Caco-2 (cell line): ENCODE data around the gene RINL. TPM values are rescaled to one million over a fixed set of nuclear protein-coding genes. Genes with fewer than 3 reads are reported as not detected.

ENCODE experiments used
- BruUV-seq: library from RNA; stranded (reverse); fragments of 400-500 nt; replicated peaks from 2 replicates; lab custom pipeline; 2021; lab: Mats Ljungman, UMichigan
- CTCF ChIA-PET: fragments of 300-600 bp; sonication (Branson Sonifier 250); formaldehyde crosslinking; loops from one replicate; lab custom pipeline; 2022; ENCODE audit warnings: antibody characterized with exemption; lab: Charles Lee
- POLR2A ChIA-PET: fragments of 300-600 bp; sonication (Branson Sonifier 250); formaldehyde crosslinking; loops from one replicate; lab custom pipeline; 2022; ENCODE audit warnings: antibody characterized with exemption; lab: Charles Lee
- DNase-seq, 2 experiments: peaks; one replicate each; pipeline versions ENCODE4 v3.0.0 to v3.0.0-alpha.2; 2020 to 2022
- H3K27me3 ChIP-seq: replicated peaks from 2 replicates; pipeline ENCODE4 v1.6.0; 2011; ENCODE audit warnings: low read length; ENCODE audit not compliant: control insufficient read depth, insufficient read depth
- H3K36me3 ChIP-seq: 2 replicates; pipeline ENCODE4 v1.5.1; 2011; ENCODE audit warnings: low read length; ENCODE audit not compliant: control insufficient read depth, insufficient read depth
- H3K4me1 ChIP-seq: fragments of 250-450 bp; sonication (Bioruptor Pico); 2 replicates; pipeline ENCODE4 v1.5.1; 2020; ENCODE audit warnings: mild to moderate bottlenecking
- H3K4me3 ChIP-seq: 2 replicates; pipeline ENCODE4 v1.5.1; 2011; ENCODE audit warnings: low read depth, mild to moderate bottlenecking, control low read depth, low read length
- H3K9me3 ChIP-seq: fragments of 250-450 bp; sonication (Bioruptor Pico); 2 replicates; pipeline ENCODE4 v1.5.1; 2020; ENCODE audit warnings: mild to moderate bottlenecking, moderate library complexity
- H3K27ac Mint-ChIP-seq: one replicate; pipeline ENCODE4 v1.8.0; 2022; ENCODE audit warnings: mixed read lengths; ENCODE audit not compliant: unreplicated experiment
- H3K27me3 Mint-ChIP-seq: one replicate; pipeline ENCODE4 v1.8.0; 2022; ENCODE audit warnings: mixed read lengths; ENCODE audit not compliant: insufficient read depth, unreplicated experiment
- H3K36me3 Mint-ChIP-seq: one replicate; pipeline ENCODE4 v1.8.0; 2022; ENCODE audit warnings: mild to moderate bottlenecking, mixed read lengths; ENCODE audit not compliant: insufficient read depth, unreplicated experiment
- H3K4me1 Mint-ChIP-seq: one replicate; pipeline ENCODE4 v1.8.0; 2022; ENCODE audit warnings: low read depth, mixed read lengths; ENCODE audit not compliant: unreplicated experiment
- H3K4me3 Mint-ChIP-seq: one replicate; pipeline ENCODE4 v1.8.0; 2022; ENCODE audit warnings: mild to moderate bottlenecking, moderate library complexity, mixed read lengths; ENCODE audit not compliant: unreplicated experiment
- H3K9me3 Mint-ChIP-seq: one replicate; pipeline ENCODE4 v1.8.0; 2022; ENCODE audit warnings: mixed read lengths; ENCODE audit not compliant: unreplicated experiment
- CTCF ChIP-seq, 2 experiments: fragments of 200-600 bp in 1 of 2; IDR thresholded peaks; 1 replicate in 1 of 2; 2 replicates in 1 of 2; pipeline versions ENCODE4 v1.5.1 to v1.8.0; 2011 to 2022; ENCODE audit warnings: antibody characterized with exemption in 1 of 2, control low read depth in 1 of 2, inconsistent platforms in 1 of 2, low read depth in 1 of 2, low read length in 1 of 2, mild to moderate bottlenecking in 1 of 2, moderate library complexity in 1 of 2; ENCODE audit not compliant: insufficient read depth in 1 of 2, severe bottlenecking in 1 of 2, unreplicated experiment in 1 of 2
- intact Hi-C: fragments of 100-400 bp; cut with micrococcal nuclease; formaldehyde crosslinking; loops from one replicate; pipeline ENCODE4 v1.10.0; 2022; ENCODE audit not compliant: unreplicated experiment
- total RNA-seq: library from RNA; stranded (reverse); gene quantifications from 2 replicates; pipeline ENCODE4 v1.2.3, GENCODE V29; 2022

Gene RINL
- total RNA-seq, 1 experiment from 2014 or later = 1.9 TPM

GRCh38 chr19:38869836-38870607 is 8.1 kb downstream of the RINL start:
- Mint-ChIP-seq H3K9me3 (no peaks in the 10 kb centered on the region), H3K36me3 (no peaks in the 10 kb centered on the region), H3K4me1 (no peaks in the 10 kb centered on the region), H3K4me3 (no peak overlapping the region), H3K27me3 (no peaks in the 10 kb centered on the region), H3K27ac (no peak overlapping the region)
- H3K9me3 ChIP-seq = no peaks in the 10 kb centered on the region
- no peaks in the 10 kb centered on the region for H3K4me1 ChIP-seq
- no TSS peak for BruUV-seq
- intact Hi-C loops = no loop called here
- POLR2A ChIA-PET = interaction anchor here (0.6 kb wide), 1 partner anchor 161 kb away, joined by 4 read pairs; no protein-coding TSS in a partner anchor
- H3K4me3 ChIP-seq = no peak overlapping the region
- no peaks in the 10 kb centered on the region for H3K36me3 ChIP-seq
- no peak for TF ChIP-seq CTCF (IDR thresholded peaks at IDR 0.05; ENCODE audit: insufficient read depth in 1 of 2, low read depth in 1 of 2, low read length in 1 of 2, severe bottlenecking in 1 of 2, unreplicated experiment in 1 of 2)
- DNase-seq = no peak
- H3K27me3 ChIP-seq = no peaks in the 10 kb centered on the region
- CTCF ChIA-PET = no interaction called here

- CTCF ChIA-PET = no interaction called here
- Histone ChIP-seq H3K9me3 (no peaks in the 10 kb centered on the region), H3K27me3 (no peaks in the 10 kb centered on the region), H3K4me3 (no peak overlapping the region), H3K4me1 (no peaks in the 10 kb centered on the region), H3K36me3 (no peaks in the 10 kb centered on the region)
- no TSS peak for BruUV-seq
- no peaks in the 10 kb centered on the region for H3K4me1 Mint-ChIP-seq
- no peaks in the 10 kb centered on the region for H3K9me3 Mint-ChIP-seq
- POLR2A ChIA-PET = no interaction called here
- no peak for DNase-seq
- intact Hi-C loops = no loop called here
- no peak overlapping the region for H3K27ac Mint-ChIP-seq
- H3K4me3 Mint-ChIP-seq = no peak overlapping the region
- no peak for TF ChIP-seq CTCF (IDR thresholded peaks at IDR 0.05; ENCODE audit: insufficient read depth in 1 of 2, low read depth in 1 of 2, low read length in 1 of 2, severe bottlenecking in 1 of 2, unreplicated experiment in 1 of 2)
- H3K27me3 Mint-ChIP-seq = no peaks in the 10 kb centered on the region
- H3K36me3 Mint-ChIP-seq = no peaks in the 10 kb centered on the region
These were observed 8.8 kb downstream of the RINL start for GRCh38 chr19:38869160-38869835.

GRCh38 chr19:38868551-38868950 is 9.5 kb downstream of the RINL start:
- H3K36me3 ChIP-seq = no peaks in the 10 kb centered on the region
- Mint-ChIP-seq H3K27me3 (no peaks in the 10 kb centered on the region), H3K36me3 (no peaks in the 10 kb centered on the region), H3K4me1 (no peaks in the 10 kb centered on the region), H3K27ac (no peak overlapping the region), H3K9me3 (no peaks in the 10 kb centered on the region), H3K4me3 (no peak overlapping the region)
- POLR2A ChIA-PET = no interaction called here
- no TSS peak for BruUV-seq
- no peak for DNase-seq
- CTCF ChIA-PET = no interaction called here
- no peaks in the 10 kb centered on the region for H3K27me3 ChIP-seq
- no peak overlapping the region for H3K4me3 ChIP-seq
- no peak for TF ChIP-seq CTCF (IDR thresholded peaks at IDR 0.05; ENCODE audit: insufficient read depth in 1 of 2, low read depth in 1 of 2, low read length in 1 of 2, severe bottlenecking in 1 of 2, unreplicated experiment in 1 of 2)
- intact Hi-C loops = no loop called here
- no peaks in the 10 kb centered on the region for H3K4me1 ChIP-seq
- H3K9me3 ChIP-seq = no peaks in the 10 kb centered on the region
